ENCODE data around the gene CERS2.

The CERS2 gene

DNA sequence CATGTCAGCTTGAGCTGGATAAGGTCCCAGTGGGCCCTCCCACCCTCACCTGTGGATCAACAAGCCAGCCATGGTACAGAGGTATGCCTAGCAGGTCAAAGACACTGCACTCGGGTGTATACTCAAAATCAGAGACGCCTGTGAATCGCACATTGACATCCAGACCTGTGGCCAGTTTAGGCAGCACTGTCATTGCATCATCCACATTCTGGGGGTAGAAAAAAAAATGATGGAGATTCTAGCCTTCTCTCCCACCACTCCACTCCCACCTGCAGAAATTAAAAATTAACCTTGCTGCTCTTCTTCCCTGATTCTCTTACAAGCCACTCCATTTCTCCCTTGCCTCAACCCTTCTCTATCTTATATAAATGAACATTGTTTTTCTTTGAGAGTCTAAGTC lies 25.8 kb upstream of the CERS2 start:
- Histone ChIP-seq H3K9me3 (ENCODE audit: low read length) (no peaks in the 10 kb centered on the region), H4K20me1 (ENCODE audit: insufficient read depth, low read length) (no peaks in the 10 kb centered on the region), H3K9me2 (ENCODE audit: low read depth, low read length) (no peaks in the 10 kb centered on the region), H2AFZ (ENCODE audit: low read length) (no peak overlapping the region), H3K9ac (ENCODE audit: low read length) (no peak overlapping the region), H3K36me3 (ENCODE audit: insufficient read depth, low read length) (no peaks in the 10 kb centered on the region; the same call in 1 of the 2 replicates), H3K27ac (ENCODE audit: low read depth, low read length, poor library complexity, severe bottlenecking) (no peak overlapping the region), H3K4me3 (ENCODE audit: low read depth, low read length, poor library complexity, severe bottlenecking) (no peak overlapping the region), H3K27me3 (ENCODE audit: insufficient read depth, low read length) (no peaks in the 10 kb centered on the region), H3K4me2 (ENCODE audit: low read length) (no peak overlapping the region), H3K4me1 (ENCODE audit: insufficient read depth, low read length, severe bottlenecking) (peaks cover 12% of the 10 kb centered on the region), H3K79me2 (ENCODE audit: insufficient read depth, low read length) (no peaks in the 10 kb centered on the region), H3F3A (ENCODE audit: insufficient read depth, low read length) (no peaks in the 10 kb centered on the region)
- TF ChIP-seq, protein P1, sequence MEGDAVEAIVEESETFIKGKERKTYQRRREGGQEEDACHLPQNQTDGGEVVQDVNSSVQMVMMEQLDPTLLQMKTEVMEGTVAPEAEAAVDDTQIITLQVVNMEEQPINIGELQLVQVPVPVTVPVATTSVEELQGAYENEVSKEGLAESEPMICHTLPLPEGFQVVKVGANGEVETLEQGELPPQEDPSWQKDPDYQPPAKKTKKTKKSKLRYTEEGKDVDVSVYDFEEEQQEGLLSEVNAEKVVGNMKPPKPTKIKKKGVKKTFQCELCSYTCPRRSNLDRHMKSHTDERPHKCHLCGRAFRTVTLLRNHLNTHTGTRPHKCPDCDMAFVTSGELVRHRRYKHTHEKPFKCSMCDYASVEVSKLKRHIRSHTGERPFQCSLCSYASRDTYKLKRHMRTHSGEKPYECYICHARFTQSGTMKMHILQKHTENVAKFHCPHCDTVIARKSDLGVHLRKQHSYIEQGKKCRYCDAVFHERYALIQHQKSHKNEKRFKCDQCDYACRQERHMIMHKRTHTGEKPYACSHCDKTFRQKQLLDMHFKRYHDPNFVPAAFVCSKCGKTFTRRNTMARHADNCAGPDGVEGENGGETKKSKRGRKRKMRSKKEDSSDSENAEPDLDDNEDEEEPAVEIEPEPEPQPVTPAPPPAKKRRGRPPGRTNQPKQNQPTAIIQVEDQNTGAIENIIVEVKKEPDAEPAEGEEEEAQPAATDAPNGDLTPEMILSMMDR (IDR thresholded peaks at IDR 0.05; ENCODE audit: low read length) = no peak
- no peak for TF ChIP-seq EZH2 (IDR thresholded peaks at IDR 0.05; ENCODE audit: borderline replicate concordance, low read length)

DNA sequence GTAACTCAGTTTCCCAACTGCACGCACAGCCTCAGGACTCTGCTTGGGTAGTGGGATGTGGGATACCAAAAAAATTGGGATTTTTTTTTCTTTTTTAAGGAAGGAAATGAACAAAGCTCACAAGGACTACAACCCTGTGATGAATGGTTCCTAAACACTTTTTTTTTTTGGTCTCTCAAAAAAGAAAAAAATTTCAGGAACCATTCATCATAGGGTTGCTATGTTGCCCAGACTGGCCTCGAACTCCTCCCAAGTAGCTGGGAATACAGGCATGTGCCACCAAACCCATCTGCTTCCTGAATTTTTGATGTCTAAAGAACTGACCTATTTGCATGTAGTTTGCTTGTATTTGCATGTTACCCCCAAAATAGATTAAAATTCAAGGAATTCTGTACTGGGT lies 25.3 kb upstream of the CERS2 start:
- no peak overlapping the region for H3K4me3 ChIP-seq (ENCODE audit: low read depth, low read length, poor library complexity, severe bottlenecking)
- H2AFZ ChIP-seq (ENCODE audit: low read length) = no peak overlapping the region

DNA sequence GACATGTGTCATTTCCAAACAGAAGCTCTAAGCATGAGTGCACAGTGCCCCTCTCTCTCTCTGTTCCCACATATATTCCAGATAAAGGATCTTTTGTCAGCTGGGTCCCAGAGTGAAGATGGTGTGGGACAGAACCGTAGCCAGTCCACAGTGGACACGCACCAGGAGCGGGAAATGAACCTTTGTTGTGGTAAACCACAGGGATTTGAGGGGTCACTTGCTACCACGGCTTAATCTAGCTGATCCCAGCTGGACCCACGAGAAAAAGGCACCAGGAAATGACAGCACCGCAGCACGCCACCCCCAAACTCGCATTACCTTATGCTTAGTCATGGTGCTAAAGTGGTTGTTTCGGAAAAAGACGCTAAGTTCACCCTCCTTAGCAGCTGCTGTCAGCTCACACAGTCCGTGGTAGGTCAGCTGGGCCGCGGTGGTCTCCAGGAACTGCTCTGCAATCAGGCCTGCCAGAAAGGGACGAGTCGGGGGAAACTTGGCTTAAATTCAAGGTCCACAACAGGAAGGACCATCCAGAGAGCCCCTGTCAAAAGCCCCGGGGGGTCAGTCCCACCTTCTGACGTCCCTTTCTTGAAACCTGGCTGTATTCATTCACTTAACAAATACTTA lies 24.5 kb upstream of the CERS2 start:
- Histone ChIP-seq H3K4me3 (ENCODE audit: low read depth, low read length, poor library complexity, severe bottlenecking) (no peak overlapping the region), H3K9me2 (ENCODE audit: low read depth, low read length) (no peaks in the 10 kb centered on the region), H3F3A (ENCODE audit: insufficient read depth, low read length) (no peaks in the 10 kb centered on the region), H3K27me3 (ENCODE audit: insufficient read depth, low read length) (no peaks in the 10 kb centered on the region), H4K20me1 (ENCODE audit: insufficient read depth, low read length) (no peaks in the 10 kb centered on the region), H3K79me2 (ENCODE audit: insufficient read depth, low read length) (no peaks in the 10 kb centered on the region), H3K9ac (ENCODE audit: low read length) (no peak overlapping the region), H3K9me3 (ENCODE audit: low read length) (no peaks in the 10 kb centered on the region), H3K4me1 (ENCODE audit: insufficient read depth, low read length, severe bottlenecking) (peaks cover 10% of the 10 kb centered on the region), H3K4me2 (ENCODE audit: low read length) (no peak overlapping the region), H2AFZ (ENCODE audit: low read length) (no peak overlapping the region), H3K27ac (ENCODE audit: low read depth, low read length, poor library complexity, severe bottlenecking) (no peak overlapping the region), H3K36me3 (ENCODE audit: insufficient read depth, low read length) (no peaks in the 10 kb centered on the region; the same call in 1 of the 2 replicates)
- TF ChIP-seq, protein P1 (IDR thresholded peaks at IDR 0.05; ENCODE audit: low read length) = no peak
- no peak for TF ChIP-seq EZH2 (IDR thresholded peaks at IDR 0.05; ENCODE audit: borderline replicate concordance, low read length)

More for the DNA sequence above, 25.3 kb upstream of the CERS2 start:
- H3K9ac ChIP-seq (ENCODE audit: low read length) = no peak overlapping the region
- H3K36me3 ChIP-seq (ENCODE audit: insufficient read depth, low read length) = no peaks in the 10 kb centered on the region; the same call in 1 of the 2 replicates
- H3K79me2 ChIP-seq (ENCODE audit: insufficient read depth, low read length) = no peaks in the 10 kb centered on the region
- H3K4me1 ChIP-seq (ENCODE audit: insufficient read depth, low read length, severe bottlenecking) = peaks cover 10% of the 10 kb centered on the region
- H3K27me3 ChIP-seq (ENCODE audit: insufficient read depth, low read length) = no peaks in the 10 kb centered on the region
- no peaks in the 10 kb centered on the region for H3K9me3 ChIP-seq (ENCODE audit: low read length)
- no peaks in the 10 kb centered on the region for H3F3A ChIP-seq (ENCODE audit: insufficient read depth, low read length)
- H3K4me2 ChIP-seq (ENCODE audit: low read length) = no peak overlapping the region
- no peaks in the 10 kb centered on the region for H3K9me2 ChIP-seq (ENCODE audit: low read depth, low read length)
- no peak for TF ChIP-seq EZH2 (IDR thresholded peaks at IDR 0.05; ENCODE audit: borderline replicate concordance, low read length)
- TF ChIP-seq, protein P1 (IDR thresholded peaks at IDR 0.05; ENCODE audit: low read length) = no peak
- H4K20me1 ChIP-seq (ENCODE audit: insufficient read depth, low read length) = no peaks in the 10 kb centered on the region
- H3K27ac ChIP-seq (ENCODE audit: low read depth, low read length, poor library complexity, severe bottlenecking) = no peak overlapping the region

Measured in OCI-LY1 (cell line).